HepG2 (cell line): ENCODE results near the gene OSBPL2. TPM values are rescaled to one million over a fixed set of nuclear protein-coding genes. Genes with fewer than 3 reads are reported as not detected.

Source experiments
- ADNP ChIP-seq: sonication (generic); formaldehyde crosslinking; IDR thresholded peaks from 2 replicates; pipeline ENCODE4 v1.4.0; 2020; ENCODE audit warnings: missing genetic modification reagents
- ATF5 ChIP-seq: sonication (generic); formaldehyde crosslinking; IDR thresholded peaks from 2 replicates; pipeline ENCODE4 v1.4.0; 2020; ENCODE audit warnings: mild to moderate bottlenecking, low read depth, missing genetic modification reagents
- CREM ChIP-seq, 2 experiments: sonication (generic) in 1 of 2; formaldehyde crosslinking in 1 of 2; IDR thresholded peaks; 2 replicates each; pipeline versions ENCODE4 v1.4.0 to v1.6.1; 2016 to 2020; ENCODE audit warnings: antibody characterized with exemption in 1 of 2, mild to moderate bottlenecking in 1 of 2, missing genetic modification reagents in 1 of 2
- CTCF ChIP-seq: sonication (generic); formaldehyde crosslinking; IDR thresholded peaks from 2 replicates; pipeline ENCODE4 v1.5.0; 2020; ENCODE audit warnings: mild to moderate bottlenecking, missing genetic modification reagents, moderate library complexity
- ETV6 ChIP-seq: sonication (generic); formaldehyde crosslinking; conservative IDR thresholded peaks from 2 replicates; pipeline ENCODE4 v1.4.0; 2020; ENCODE audit warnings: missing genetic modification reagents
- FOXK1 ChIP-seq: sonication (generic); formaldehyde crosslinking; IDR thresholded peaks from 2 replicates; pipeline ENCODE4 v1.4.0; 2020; ENCODE audit warnings: low read depth, missing genetic modification reagents, borderline replicate concordance
- HOXA7 ChIP-seq: sonication (generic); formaldehyde crosslinking; IDR thresholded peaks from 2 replicates; pipeline ENCODE4 v1.8.1; 2022; ENCODE audit warnings: mild to moderate bottlenecking, missing genetic modification reagents, moderate library complexity
- MAFK ChIP-seq, 2 experiments: IDR thresholded peaks in 1 of 2; conservative IDR thresholded peaks in 1 of 2; 2 replicates each; pipeline ENCODE4 v1.6.1; 2011; ENCODE audit warnings: improper control_type of control experiment in 2 of 2, low read length in 2 of 2
- PRPF4 ChIP-seq: fragments of 200-400 bp; formaldehyde crosslinking; IDR thresholded peaks from 2 replicates; pipeline ENCODE4 v1.6.1; 2016; ENCODE audit warnings: low read length, low read depth; ENCODE audit not compliant: poor library complexity, severe bottlenecking
- SALL2 ChIP-seq: sonication (generic); formaldehyde crosslinking; IDR thresholded peaks from 2 replicates; pipeline ENCODE4 v1.8.1; 2023; ENCODE audit warnings: mild to moderate bottlenecking, missing genetic modification reagents, inconsistent platforms
- TFDP2 ChIP-seq: sonication (generic); formaldehyde crosslinking; IDR thresholded peaks from 2 replicates; pipeline ENCODE4 v1.4.0; 2020; ENCODE audit warnings: missing genetic modification reagents
- ZBTB3 ChIP-seq: sonication (generic); formaldehyde crosslinking; IDR thresholded peaks from 2 replicates; pipeline ENCODE4 v1.4.0; 2020; ENCODE audit warnings: low read depth, mild to moderate bottlenecking, moderate library complexity, missing genetic modification reagents, borderline replicate concordance
- ZNF251 ChIP-seq: sonication (generic); formaldehyde crosslinking; IDR thresholded peaks from 2 replicates; pipeline ENCODE4 v1.9.0; 2021; ENCODE audit warnings: mild to moderate bottlenecking, missing genetic modification reagents
- ZNF282 ChIP-seq: fragments of 450-650 bp; IDR thresholded peaks from 2 replicates; pipeline ENCODE4 v1.6.1; 2018; ENCODE audit not compliant: partially characterized antibody
- ZNF646 ChIP-seq: sonication (generic); formaldehyde crosslinking; IDR thresholded peaks from 2 replicates; pipeline ENCODE4 v1.9.0; 2021; ENCODE audit warnings: mild to moderate bottlenecking, missing genetic modification reagents
- ZNF709 ChIP-seq: sonication (generic); formaldehyde crosslinking; IDR thresholded peaks from 2 replicates; pipeline ENCODE4 v1.5.0; 2020; ENCODE audit warnings: mild to moderate bottlenecking, missing genetic modification reagents
- ZNF740 ChIP-seq: sonication (generic); formaldehyde crosslinking; IDR thresholded peaks from 2 replicates; pipeline ENCODE4 v1.4.0; 2020; ENCODE audit warnings: missing genetic modification reagents
- ZNF761 ChIP-seq: sonication (generic); formaldehyde crosslinking; conservative IDR thresholded peaks from 2 replicates; pipeline ENCODE4 v1.4.0; 2020; ENCODE audit warnings: mild to moderate bottlenecking, missing genetic modification reagents
- polyA plus RNA-seq, 8 experiments: library from polyadenylated mRNA; depleted of rRNA in 3 of 8; stranded (reverse) in 7 of 8; unstranded in 1 of 8; fragments of >200 nt; fragmentation: Illumina TruSeq in 4 of 8; extraction: Trizol in 4 of 8; gene quantifications; 2 replicates each; pipeline versions ENCODE4 v1.2.1 to v1.2.3, GENCODE V29; 2011 to 2016; ENCODE audit warnings: low read depth in 4 of 8, missing spikeins in 1 of 8, mixed read lengths in 1 of 8; ENCODE audit not compliant: insufficient read depth in 1 of 8
- total RNA-seq, 5 experiments: library from RNA; depleted of rRNA; stranded (reverse); fragments of >200 nt; fragmentation: Illumina TruSeq; extraction: Trizol; gene quantifications; 2 replicates each; pipeline ENCODE4 v1.2.3, GENCODE V29; 2016; ENCODE audit warnings: low read depth in 1 of 5

OSBPL2 gene
- total and polyA plus RNA-seq, 2 of the 13 experiments (the other 11 are each of a cell fraction or from before 2014, with no cell fraction given): 18.5 to 37.4 TPM

- TF ChIP-seq ZNF740 (peak; percentile 84), ZNF761 (no peak), ZNF646 (CRISPR knock-in tag) (peak; percentile 95), ETV6 (CRISPR knock-in tag) (peak; percentile 93), ZNF251 (CRISPR knock-in tag) (no peak), PRPF4 (peak; percentile 73), HOXA7 (CRISPR knock-in tag) (no peak), CREM (IDR thresholded peaks at IDR 0.05) (peak; percentile 45; the same call in 1 of the 2 replicates), CREM (CRISPR knock-in tag; IDR thresholded peaks at IDR 0.05) (no peak), TFDP2 (CRISPR knock-in tag) (peak; percentile 95), ADNP (CRISPR knock-in tag) (peak; percentile 99), ZNF709 (CRISPR knock-in tag) (peak; percentile 85), ATF5 (CRISPR knock-in tag) (no peak), ZNF282 (no peak), FOXK1 (peak; percentile 93; the same call in 1 of the 2 replicates), MAFK (conservative IDR thresholded peaks at IDR 0.05 in 1 of 2, IDR thresholded peaks at IDR 0.05 in 1 of 2; ENCODE audit: low read length in 2 of 2) (no peak), SALL2 (CRISPR knock-in tag) (peak; percentile 90; the same call in 1 of the 2 replicates), ZBTB3 (CRISPR knock-in tag) (no peak; the same call in 1 of the 2 replicates), CTCF (CRISPR knock-in tag) (peak; percentile 100)
These were observed 63.5 kb downstream of the OSBPL2 start (continued) for GRCh38 chr20:62301773-62302340.
